Fibroblast of pulmonary artery (primary cell): ENCODE measurements around the gene PIGW.

Experiments
- DNase-seq: peaks from one replicate; pipeline ENCODE4 v3.0.0-alpha.2; 2010; ENCODE audit warnings: low read depth
- H3K4me3 ChIP-seq: replicated peaks from 2 replicates; pipeline ENCODE4 v1.5.1; 2011; ENCODE audit warnings: low read depth, mild to moderate bottlenecking, control low read depth, low read length, moderate library complexity
- TF ChIP-seq, protein P1 (sequence below): IDR thresholded peaks from 2 replicates; pipeline ENCODE4 v1.5.1; 2011; ENCODE audit warnings: mild to moderate bottlenecking, control low read depth, low read length, inconsistent platforms; ENCODE audit errors: missing control alignments

The PIGW gene

DNA sequence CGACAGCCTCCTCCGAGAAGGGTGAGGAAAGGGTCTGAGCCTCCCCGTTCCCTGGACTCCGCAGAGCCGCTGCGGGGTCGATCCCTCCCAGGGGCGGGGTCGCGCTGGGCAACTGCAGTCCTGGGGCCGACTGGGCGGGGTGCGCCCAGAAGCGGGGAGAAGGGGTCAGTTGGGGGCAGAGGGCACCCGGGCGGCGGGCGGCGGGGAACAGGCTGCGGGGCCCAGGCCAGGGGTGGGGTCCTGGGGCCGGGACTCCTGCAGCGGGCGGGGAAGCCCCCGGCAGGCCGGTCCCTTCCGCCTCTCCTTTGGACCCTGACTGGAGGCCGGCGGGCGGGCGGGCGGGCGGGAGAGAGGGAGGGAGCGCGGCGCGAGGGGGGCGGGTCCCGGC, 10.3 kb downstream of the PIGW start:
- DNase-seq = no peak
- TF ChIP-seq, protein P1, sequence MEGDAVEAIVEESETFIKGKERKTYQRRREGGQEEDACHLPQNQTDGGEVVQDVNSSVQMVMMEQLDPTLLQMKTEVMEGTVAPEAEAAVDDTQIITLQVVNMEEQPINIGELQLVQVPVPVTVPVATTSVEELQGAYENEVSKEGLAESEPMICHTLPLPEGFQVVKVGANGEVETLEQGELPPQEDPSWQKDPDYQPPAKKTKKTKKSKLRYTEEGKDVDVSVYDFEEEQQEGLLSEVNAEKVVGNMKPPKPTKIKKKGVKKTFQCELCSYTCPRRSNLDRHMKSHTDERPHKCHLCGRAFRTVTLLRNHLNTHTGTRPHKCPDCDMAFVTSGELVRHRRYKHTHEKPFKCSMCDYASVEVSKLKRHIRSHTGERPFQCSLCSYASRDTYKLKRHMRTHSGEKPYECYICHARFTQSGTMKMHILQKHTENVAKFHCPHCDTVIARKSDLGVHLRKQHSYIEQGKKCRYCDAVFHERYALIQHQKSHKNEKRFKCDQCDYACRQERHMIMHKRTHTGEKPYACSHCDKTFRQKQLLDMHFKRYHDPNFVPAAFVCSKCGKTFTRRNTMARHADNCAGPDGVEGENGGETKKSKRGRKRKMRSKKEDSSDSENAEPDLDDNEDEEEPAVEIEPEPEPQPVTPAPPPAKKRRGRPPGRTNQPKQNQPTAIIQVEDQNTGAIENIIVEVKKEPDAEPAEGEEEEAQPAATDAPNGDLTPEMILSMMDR = no peak

GRCh38 chr17:36545465-36546417, 11.0 kb downstream of the PIGW start:
- peak; percentile 98 for DNase-seq
- peak overlapping the region; percentile 73 for H3K4me3 ChIP-seq
- TF ChIP-seq, protein P1 = no peak

More for the DNA sequence above, 10.3 kb downstream of the PIGW start:
- H3K4me3 ChIP-seq = peak overlapping the region; percentile 73

DNA sequence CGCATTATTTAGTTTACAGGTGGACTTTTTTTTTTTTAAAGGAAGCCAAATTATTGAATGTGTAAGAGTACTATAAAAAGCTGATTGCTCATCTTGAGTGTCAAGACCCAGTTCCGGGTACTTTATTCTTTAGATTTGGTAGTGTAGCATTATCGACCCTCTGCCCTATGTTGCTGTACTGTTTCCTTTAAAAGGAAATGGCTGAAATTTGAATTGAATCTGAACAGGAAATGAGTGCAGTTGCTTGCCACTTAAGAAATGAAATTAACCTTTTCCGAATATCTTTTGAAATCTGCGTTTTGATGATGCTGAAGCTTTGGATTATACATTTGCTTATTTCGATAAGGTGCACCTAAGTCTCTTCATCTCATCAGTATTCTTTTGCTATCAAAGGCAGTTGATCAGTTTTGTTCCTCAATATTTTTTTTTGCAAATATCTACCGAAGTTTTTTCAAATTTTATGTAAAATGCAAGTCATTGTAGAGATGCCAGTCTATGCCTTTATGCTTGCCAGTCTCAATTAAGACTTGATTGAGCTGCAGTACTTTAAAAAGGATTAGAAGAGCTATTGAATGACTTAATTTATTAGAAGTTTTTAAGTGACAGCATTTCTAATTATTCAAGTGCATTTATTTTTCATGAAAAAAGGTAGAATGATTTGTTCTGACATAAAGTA, 11.8 kb downstream of the PIGW start:
- peak overlapping the region; percentile 73 for H3K4me3 ChIP-seq
- DNase-seq = no peak
- TF ChIP-seq, protein P1 = no peak

DNA sequence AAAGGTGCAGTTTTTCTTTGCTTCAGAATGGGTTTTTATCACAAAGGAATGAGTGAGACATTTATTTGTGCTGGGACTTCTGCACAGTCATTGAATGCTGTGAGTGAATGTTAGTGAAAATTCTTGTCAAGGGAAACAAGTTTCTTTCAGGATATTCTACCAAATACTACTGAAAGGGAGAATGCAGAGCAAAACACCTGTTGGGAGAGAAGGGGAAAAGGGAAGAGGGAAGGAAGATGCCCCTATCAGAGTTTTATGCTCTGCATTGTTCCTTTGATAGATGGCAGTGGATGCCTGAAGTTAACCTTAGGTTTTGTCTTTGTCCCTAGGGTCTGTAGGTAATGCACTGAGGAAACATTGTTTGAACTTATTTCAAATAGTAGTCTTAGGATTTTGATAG, 13.0 kb downstream of the PIGW start:
- peak overlapping the region; percentile 73 for H3K4me3 ChIP-seq
- no peak for DNase-seq
- TF ChIP-seq, protein P1 = no peak

GRCh38 chr17:36550491-36551417, 16.0 kb downstream of the PIGW start:
- no peak overlapping the region for H3K4me3 ChIP-seq
- TF ChIP-seq, protein P1 = no peak
- DNase-seq = no peak

DNA sequence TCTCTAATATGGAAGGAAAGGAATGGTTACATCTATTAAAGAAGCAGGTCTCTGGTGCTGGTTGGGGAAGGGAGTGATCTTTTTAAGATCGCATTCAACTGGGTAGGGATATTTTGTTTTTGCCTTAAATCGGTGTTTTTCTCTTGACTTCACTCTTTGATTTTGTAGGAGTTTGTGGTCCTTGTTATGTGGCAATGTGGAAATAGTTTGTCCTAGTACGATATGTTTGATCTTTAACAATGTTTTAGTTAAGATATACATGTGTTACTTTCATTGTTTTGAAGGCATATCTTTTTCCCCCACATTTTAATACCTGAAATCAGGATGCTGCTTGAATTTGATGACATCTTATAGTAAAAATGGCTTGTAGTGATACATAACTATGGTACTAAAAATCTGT, 18.7 kb downstream of the PIGW start:
- TF ChIP-seq, protein P1 = no peak
- no peak overlapping the region for H3K4me3 ChIP-seq
- no peak for DNase-seq
